Testis (tissue), 3 donors: ENCODE results near the gene NRXN3. TPM values are rescaled to one million over a fixed set of nuclear protein-coding genes. Genes with fewer than 3 reads are reported as not detected.

Source experiments
- DNase-seq: peaks from one replicate; pipeline ENCODE4 v3.0.0-alpha.2; 2019
- H3K27ac ChIP-seq, 2 donors: fragments of 200-600 bp; sonication (generic); one replicate each; pipeline ENCODE4 v1.5.1; 2019
- H3K27me3 ChIP-seq: fragments of 200-600 bp; sonication (generic); one replicate; pipeline ENCODE4 v1.5.1; 2019
- H3K36me3 ChIP-seq: fragments of 200-600 bp; sonication (generic); one replicate; pipeline ENCODE4 v1.5.1; 2017; ENCODE audit warnings: low read depth; ENCODE audit errors: missing control alignments
- H3K4me1 ChIP-seq: fragments of 200-600 bp; sonication (generic); one replicate; pipeline ENCODE4 v1.5.1; 2019
- H3K4me3 ChIP-seq, 2 donors: fragments of 200-600 bp; sonication (generic); one replicate each; pipeline ENCODE4 v1.5.1; 2017 to 2019
- H3K9me3 ChIP-seq: fragments of 200-600 bp; sonication (generic); one replicate; pipeline ENCODE4 v1.5.1; 2017
- CTCF ChIP-seq, 3 experiments: fragments of 450-650 bp in 2 of 3; fragments of 200-600 bp in 1 of 3; sonication (generic) in 1 of 3; IDR thresholded peaks; one replicate each; pipeline ENCODE4 v1.5.1; 2016 to 2019; ENCODE audit warnings: antibody characterized with exemption in 3 of 3, mild to moderate bottlenecking in 2 of 3, moderate library complexity in 1 of 3
- POLR2A ChIP-seq: fragments of 450-650 bp; IDR thresholded peaks from one replicate; pipeline ENCODE4 v1.6.1; 2017; ENCODE audit warnings: antibody characterized with exemption, mild to moderate bottlenecking, moderate library complexity
- WGBS, 2 donors: methylation state at CpG; one replicate each; pipeline ENCODE4 v1.1.5; 2018; 5-methylcytosine and 5-hydroxymethylcytosine counted together
- intact Hi-C: fragments of 100-400 bp; cut with DNase I; formaldehyde crosslinking; loops from one replicate; pipeline ENCODE4 v1.15.1; 2023; ENCODE audit warnings: low total_unique reads
- polyA plus RNA-seq: library from polyadenylated mRNA; stranded (reverse); fragments of 350-450 nt; fragmentation: Illumina TruSeq; extraction: RNeasy Lipid Tissue Mini Kit (QIAGEN cat#74804); gene quantifications from one replicate; pipeline ENCODE4 v1.2.3, GENCODE V29; 2014; ENCODE audit warnings: low read depth, low replicate concordance; ENCODE audit not compliant: insufficient read depth
- total RNA-seq, 2 donors: library from RNA; depleted of rRNA; stranded (reverse); fragments of >200 nt; gene quantifications; one replicate each; pipeline ENCODE4 v1.2.3, GENCODE V29; 2016

The NRXN3 gene
- total and polyA plus RNA-seq, 3 donors from 2014 or later: 3.5 to 8.0 (median 3.9) TPM

- no peaks in the 10 kb centered on the region for H3K27me3 ChIP-seq
- no peaks in the 10 kb centered on the region for H3K4me1 ChIP-seq
- no peaks in the 10 kb centered on the region for H3K9me3 ChIP-seq
- H3K27ac ChIP-seq: no peak overlapping the region
- 91 to 92% methylated on average over 4 of the region's 4 CpGs for WGBS, 2 donors
- no peak overlapping the region for H3K4me3 ChIP-seq
- TF ChIP-seq POLR2A (no peak), CTCF (IDR thresholded peaks at IDR 0.05) (no peak)
- DNase-seq: no peak
- intact Hi-C loops: no loop called here
- H3K36me3 ChIP-seq: no peaks in the 10 kb centered on the region
Measured at GRCh38 chr14:78488938-78489337, 318.8 kb downstream of the NRXN3 start.

- Histone ChIP-seq H3K27ac (no peak overlapping the region), H3K9me3 (no peaks in the 10 kb centered on the region), H3K4me3 (no peak overlapping the region), H3K4me1 (no peaks in the 10 kb centered on the region), H3K36me3 (no peaks in the 10 kb centered on the region), H3K27me3 (no peaks in the 10 kb centered on the region)
- TF ChIP-seq POLR2A (no peak), CTCF (IDR thresholded peaks at IDR 0.05) (no peak)
- intact Hi-C loops: no loop called here
- 84 to 85% methylated on average over 7 of the region's 7 CpGs for WGBS, 2 donors
- DNase-seq: no peak
Measured at GRCh38 chr14:78491048-78491447, 320.9 kb downstream of the NRXN3 start.

DNA sequence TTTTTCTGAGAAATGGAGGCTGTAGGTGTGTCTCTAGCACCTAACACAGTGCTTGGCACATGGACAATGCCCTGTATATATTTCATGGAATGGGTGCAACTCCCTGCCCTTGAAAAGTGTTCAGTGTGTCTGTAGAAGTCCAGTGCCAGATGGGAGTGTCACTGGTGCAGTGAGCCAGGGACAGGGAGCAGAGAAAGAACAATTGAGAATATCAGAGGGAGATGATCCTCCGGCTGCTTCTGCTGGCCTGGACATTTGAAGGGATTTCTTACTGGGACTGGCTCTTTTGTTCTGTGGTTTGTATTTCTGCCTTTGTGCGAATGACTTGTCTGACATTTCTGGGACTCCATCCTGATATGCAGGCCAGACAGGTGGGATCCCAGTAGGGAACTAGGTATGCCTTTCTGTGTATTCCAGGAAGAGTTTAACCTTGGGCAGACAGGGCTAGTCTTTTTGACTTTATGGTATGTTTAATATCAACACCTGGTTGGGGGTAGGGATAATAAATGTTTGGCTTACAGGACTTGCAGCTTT is 328.0 kb downstream of the NRXN3 start:
- Histone ChIP-seq H3K27me3 (no peaks in the 10 kb centered on the region), H3K27ac (no peak overlapping the region), H3K4me1 (no peaks in the 10 kb centered on the region), H3K36me3 (no peaks in the 10 kb centered on the region), H3K9me3 (no peaks in the 10 kb centered on the region), H3K4me3 (no peak overlapping the region)
- intact Hi-C loops: no loop called here
- no peak for DNase-seq
- TF ChIP-seq POLR2A (no peak), CTCF (IDR thresholded peaks at IDR 0.05) (no peak)
- WGBS, 2 donors: 67 to 83% methylated on average over 2 of the region's 2 CpGs

- no peaks in the 10 kb centered on the region for H3K36me3 ChIP-seq
- no peaks in the 10 kb centered on the region for H3K4me1 ChIP-seq
- intact Hi-C loops: no loop called here
- no peak overlapping the region for H3K27ac ChIP-seq
- no peaks in the 10 kb centered on the region for H3K27me3 ChIP-seq
- no peaks in the 10 kb centered on the region for H3K9me3 ChIP-seq
- TF ChIP-seq POLR2A: no peak
- no peak for TF ChIP-seq CTCF (IDR thresholded peaks at IDR 0.05)
- WGBS, 2 donors: 81 to 91% methylated on average over 4 of the region's 4 CpGs
- H3K4me3 ChIP-seq: no peak overlapping the region
- no peak for DNase-seq
Measured at GRCh38 chr14:78501909-78502308, 331.7 kb downstream of the NRXN3 start.

DNA sequence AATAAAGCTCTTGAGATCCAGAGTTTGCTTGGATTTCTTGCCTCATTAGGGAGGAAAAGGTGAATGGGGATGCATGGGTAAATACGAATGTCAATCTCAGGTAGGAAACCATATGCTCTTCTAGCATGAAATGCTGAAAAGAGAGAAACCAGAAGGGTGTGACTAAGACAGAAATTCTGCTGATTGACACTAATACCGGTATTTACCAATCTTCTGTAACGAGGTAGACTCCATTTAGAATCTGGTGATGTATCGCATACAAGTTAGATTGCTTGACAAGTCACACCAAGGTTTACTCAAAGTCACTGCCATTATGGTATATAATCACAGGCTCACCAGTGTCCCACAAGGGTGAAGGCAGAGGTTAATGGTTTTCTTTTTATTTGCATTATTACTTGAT is 337.9 kb downstream of the NRXN3 start:
- H3K4me3 ChIP-seq: no peak overlapping the region
- intact Hi-C loops: no loop called here
- no peaks in the 10 kb centered on the region for H3K36me3 ChIP-seq
- no peaks in the 10 kb centered on the region for H3K27me3 ChIP-seq
- no peak for TF ChIP-seq POLR2A
- no peak for TF ChIP-seq CTCF (IDR thresholded peaks at IDR 0.05)
- H3K4me1 ChIP-seq: no peaks in the 10 kb centered on the region
- H3K9me3 ChIP-seq: no peaks in the 10 kb centered on the region
- DNase-seq: no peak
- no peak overlapping the region for H3K27ac ChIP-seq
- 81 to 85% methylated on average over 4 of the region's 4 CpGs for WGBS, 2 donors
